ENCODE measurements around the gene TIRAP.

The TIRAP gene

GRCh38 chr11:126341760-126342161 lies 58.9 kb downstream of the TIRAP start:
- Mint-ChIP-seq H3K4me1 (peaks cover 5% of the 10 kb centered on the region), H3K27me3 (no peaks in the 10 kb centered on the region), H3K27ac (ENCODE audit: low read depth) (no peak overlapping the region), H3K4me3 (no peak overlapping the region), H3K9me3 (no peaks in the 10 kb centered on the region), H3K36me3 (ENCODE audit: insufficient read depth) (peaks cover 26% of the 10 kb centered on the region)
- DNase-seq (ENCODE audit: low spot score in 2 of 2) (no peak), ATAC-seq (replicated peaks; ENCODE audit: extremely low read depth, poor library complexity, severe bottlenecking) (no peak)

- H3K4me3 Mint-ChIP-seq, result no peak overlapping the region
- H3K27me3 Mint-ChIP-seq, result no peaks in the 10 kb centered on the region
- peak overlapping the region; percentile 38 for H3K27ac Mint-ChIP-seq (ENCODE audit: low read depth)
- ATAC-seq (replicated peaks; ENCODE audit: extremely low read depth, poor library complexity, severe bottlenecking) (no peak), DNase-seq (ENCODE audit: low spot score in 2 of 2) (no peak)
- peaks cover 28% of the 10 kb centered on the region for H3K36me3 Mint-ChIP-seq (ENCODE audit: insufficient read depth)
- H3K4me1 Mint-ChIP-seq, result peaks cover 5% of the 10 kb centered on the region
- no peaks in the 10 kb centered on the region for H3K9me3 Mint-ChIP-seq
These were observed 60.2 kb downstream of the TIRAP start for GRCh38 chr11:126343051-126343450.

All from central memory CD8-positive, alpha-beta T cell (primary cell).